PFSK-1 (cell line): ENCODE data around the gene HAS3.

Source experiments
- FOXP2 ChIP-seq: optimal IDR thresholded peaks from 2 replicates; pipeline ENCODE3; 2011; ENCODE audit warnings: borderline replicate concordance, control low read depth, inconsistent platforms; ENCODE audit not compliant: insufficient read depth; ENCODE audit errors: extremely low read length, extremely low read depth
- POLR2AphosphoS5 ChIP-seq: IDR thresholded peaks from 2 replicates; pipeline ENCODE4 v1.6.1; 2012; ENCODE audit warnings: low read depth, mild to moderate bottlenecking, control low read depth, low read length, moderate library complexity
- REST ChIP-seq, 2 experiments: IDR thresholded peaks; 2 replicates each; pipeline versions ENCODE4 v1.6.1 to v1.8.0; 2011 to 2012; ENCODE audit warnings: low read depth in 2 of 2, low read length in 2 of 2, control low read depth in 1 of 2, inconsistent platforms in 1 of 2, mild to moderate bottlenecking in 1 of 2, moderate library complexity in 1 of 2; ENCODE audit not compliant: insufficient read depth in 1 of 2
- SIN3A ChIP-seq: IDR thresholded peaks from 2 replicates; pipeline ENCODE4 v1.6.1; 2012; ENCODE audit warnings: mild to moderate bottlenecking, low read length, moderate library complexity, borderline replicate concordance; ENCODE audit not compliant: insufficient read depth
- TAF1 ChIP-seq: IDR thresholded peaks from 2 replicates; pipeline ENCODE4 v1.6.1; 2012; ENCODE audit warnings: low read length, control low read depth, borderline replicate concordance; ENCODE audit not compliant: insufficient read depth

- TF ChIP-seq POLR2AphosphoS5 = no peak
- no peak for TF ChIP-seq TAF1
- no peak for TF ChIP-seq REST (IDR thresholded peaks at IDR 0.05; ENCODE audit: insufficient read depth in 1 of 2, low read depth in 2 of 2, low read length in 2 of 2)
- TF ChIP-seq SIN3A = no peak
- no peak for TF ChIP-seq FOXP2
These were observed 61.8 kb downstream of the HAS3 start for GRCh38 chr16:69166946-69167930.
